K562 (cell line): ENCODE measurements around the gene APOC1. TPM values are rescaled to one million over a fixed set of nuclear protein-coding genes. Genes with fewer than 3 reads are reported as not detected.

Experiments
- ATF3 ChIP-seq, 2 experiments: fragments of 450-650 bp in 1 of 2; sonication (generic) in 1 of 2; formaldehyde crosslinking in 1 of 2; IDR thresholded peaks in 1 of 2; conservative IDR thresholded peaks in 1 of 2; 2 replicates each; pipeline versions ENCODE4 v1.6.1 to v1.8.1; 2016 to 2023; ENCODE audit warnings: mild to moderate bottlenecking in 2 of 2, moderate library complexity in 2 of 2, inconsistent platforms in 1 of 2, missing genetic modification reagents in 1 of 2
- CLOCK ChIP-seq: fragments of 250-450 bp; sonication (Bioruptor Pico); IDR thresholded peaks from 2 replicates; pipeline ENCODE4 v1.4.0; 2020; ENCODE audit warnings: mild to moderate bottlenecking, moderate library complexity, borderline replicate concordance
- MTF1 ChIP-seq: fragments of 250-450 bp; sonication (Bioruptor Pico); IDR thresholded peaks from 2 replicates; pipeline ENCODE4 v1.9.0; 2021; ENCODE audit warnings: moderate library complexity, mild to moderate bottlenecking, inconsistent platforms, borderline replicate concordance
- NR4A1 ChIP-seq, 2 experiments: fragments of 250-450 bp in 1 of 2; fragments of 450-650 bp in 1 of 2; sonication (Bioruptor Pico) in 1 of 2; IDR thresholded peaks; 2 replicates each; pipeline versions ENCODE4 v1.4.0 to v1.6.1; 2016 to 2020; ENCODE audit warnings: mild to moderate bottlenecking in 2 of 2, missing compliant biosample characterization in 1 of 2, missing genetic modification characterization in 1 of 2, moderate library complexity in 1 of 2
- TOE1 ChIP-seq, 2 experiments: fragments of 450-650 bp in 1 of 2; sonication (generic) in 1 of 2; formaldehyde crosslinking in 1 of 2; IDR thresholded peaks; 2 replicates each; pipeline versions ENCODE4 v1.7.1 to v1.8.0; 2016 to 2022; ENCODE audit warnings: borderline replicate concordance in 2 of 2, mild to moderate bottlenecking in 2 of 2, antibody characterized with exemption in 1 of 2, inconsistent platforms in 1 of 2, low read depth in 1 of 2, missing genetic modification reagents in 1 of 2, moderate library complexity in 1 of 2
- TRIM24 ChIP-seq, 2 experiments: fragments of 450-650 bp; IDR thresholded peaks; 2 replicates each; pipeline ENCODE4 v1.6.1; 2016
- ZBTB49 ChIP-seq: sonication (generic); formaldehyde crosslinking; IDR thresholded peaks from 2 replicates; pipeline ENCODE4 v1.8.0; 2022; ENCODE audit warnings: missing genetic modification reagents, mild to moderate bottlenecking, borderline replicate concordance
- ZNF311 ChIP-seq: fragments of 250-450 bp; sonication (Bioruptor Pico); IDR thresholded peaks from 2 replicates; pipeline ENCODE4 v1.4.0; 2020; ENCODE audit warnings: mild to moderate bottlenecking, moderate library complexity
- polyA plus RNA-seq, 8 experiments: library from polyadenylated mRNA; depleted of rRNA in 4 of 8; stranded (reverse) in 5 of 8; unstranded in 3 of 8; fragments of >200 nt; fragmentation: Nextera tagmentation in 2 of 8; fragmentation: Illumina TruSeq in 1 of 8; extraction: Ambion mirVana in 2 of 8; extraction: Trizol in 1 of 8; gene quantifications; 2 replicates each; pipeline versions ENCODE4 v1.2.1 to v1.2.3, GENCODE V29; 2011 to 2014; ENCODE audit warnings: inconsistent platforms in 1 of 8, missing spikeins in 1 of 8
- total RNA-seq, 7 experiments: library from RNA; depleted of rRNA in 6 of 7; stranded (reverse); fragments of >200 nt in 6 of 7; fragmentation: Illumina TruSeq in 2 of 7; extraction: Trizol in 2 of 7; gene quantifications; 2 replicates each; pipeline versions ENCODE4 v1.2.1 to v1.2.3, GENCODE V29; 2011 to 2021; ENCODE audit warnings: low replicate concordance in 1 of 7
- TF ChIP-seq, protein P1 (sequence below), 2 experiments: fragments of 450-650 bp; IDR thresholded peaks; 2 replicates each; pipeline ENCODE4 v1.6.1; 2018; ENCODE audit warnings: mild to moderate bottlenecking in 2 of 2, low read depth in 1 of 2; ENCODE audit not compliant: partially characterized antibody in 2 of 2

APOC1 gene
- total and polyA plus RNA-seq, 9 of the 15 experiments (the other 6 are each of a cell fraction or from before 2014, with no cell fraction given), result 115 to 408 (median 220) TPM

DNA sequence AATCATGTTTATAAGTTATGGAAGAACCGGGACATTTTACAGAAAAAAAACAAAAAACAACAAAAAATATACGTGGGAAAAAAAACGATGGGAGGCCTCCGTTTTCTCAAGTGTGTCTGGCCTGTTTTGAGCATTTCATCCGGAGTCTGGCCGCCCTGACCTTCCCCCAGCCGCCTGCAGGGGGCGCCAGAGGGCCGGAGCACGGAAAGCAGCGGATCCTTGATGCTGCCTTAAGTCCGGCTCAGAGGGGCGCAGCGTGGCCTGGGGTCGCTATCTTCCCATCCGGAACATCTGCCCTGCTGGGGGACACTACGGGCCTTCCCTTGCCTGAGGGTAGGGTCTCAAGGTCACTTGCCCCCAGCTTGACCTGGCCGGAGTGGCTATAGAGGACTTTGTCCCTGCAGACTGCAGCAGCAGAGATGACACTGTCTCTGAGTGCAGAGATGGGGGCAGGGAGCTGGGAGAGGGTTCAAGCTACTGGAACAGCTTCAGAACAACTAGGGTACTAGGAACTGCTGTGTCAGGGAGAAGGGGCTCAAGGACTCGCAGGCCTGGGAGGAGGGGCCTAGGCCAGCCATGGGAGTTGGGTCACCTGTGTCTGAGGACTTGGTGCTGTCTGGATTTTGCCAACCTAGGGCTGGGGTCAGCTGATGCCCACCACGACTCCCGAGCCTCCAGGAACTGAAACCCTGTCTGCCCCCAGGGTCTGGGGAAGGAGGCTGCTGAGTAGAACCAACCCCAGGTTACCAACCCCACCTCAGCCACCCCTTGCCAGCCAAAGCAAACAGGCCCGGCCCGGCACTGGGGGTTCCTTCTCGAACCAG, 10.6 kb upstream of the APOC1 start (continued):
- TF ChIP-seq, protein P1, sequence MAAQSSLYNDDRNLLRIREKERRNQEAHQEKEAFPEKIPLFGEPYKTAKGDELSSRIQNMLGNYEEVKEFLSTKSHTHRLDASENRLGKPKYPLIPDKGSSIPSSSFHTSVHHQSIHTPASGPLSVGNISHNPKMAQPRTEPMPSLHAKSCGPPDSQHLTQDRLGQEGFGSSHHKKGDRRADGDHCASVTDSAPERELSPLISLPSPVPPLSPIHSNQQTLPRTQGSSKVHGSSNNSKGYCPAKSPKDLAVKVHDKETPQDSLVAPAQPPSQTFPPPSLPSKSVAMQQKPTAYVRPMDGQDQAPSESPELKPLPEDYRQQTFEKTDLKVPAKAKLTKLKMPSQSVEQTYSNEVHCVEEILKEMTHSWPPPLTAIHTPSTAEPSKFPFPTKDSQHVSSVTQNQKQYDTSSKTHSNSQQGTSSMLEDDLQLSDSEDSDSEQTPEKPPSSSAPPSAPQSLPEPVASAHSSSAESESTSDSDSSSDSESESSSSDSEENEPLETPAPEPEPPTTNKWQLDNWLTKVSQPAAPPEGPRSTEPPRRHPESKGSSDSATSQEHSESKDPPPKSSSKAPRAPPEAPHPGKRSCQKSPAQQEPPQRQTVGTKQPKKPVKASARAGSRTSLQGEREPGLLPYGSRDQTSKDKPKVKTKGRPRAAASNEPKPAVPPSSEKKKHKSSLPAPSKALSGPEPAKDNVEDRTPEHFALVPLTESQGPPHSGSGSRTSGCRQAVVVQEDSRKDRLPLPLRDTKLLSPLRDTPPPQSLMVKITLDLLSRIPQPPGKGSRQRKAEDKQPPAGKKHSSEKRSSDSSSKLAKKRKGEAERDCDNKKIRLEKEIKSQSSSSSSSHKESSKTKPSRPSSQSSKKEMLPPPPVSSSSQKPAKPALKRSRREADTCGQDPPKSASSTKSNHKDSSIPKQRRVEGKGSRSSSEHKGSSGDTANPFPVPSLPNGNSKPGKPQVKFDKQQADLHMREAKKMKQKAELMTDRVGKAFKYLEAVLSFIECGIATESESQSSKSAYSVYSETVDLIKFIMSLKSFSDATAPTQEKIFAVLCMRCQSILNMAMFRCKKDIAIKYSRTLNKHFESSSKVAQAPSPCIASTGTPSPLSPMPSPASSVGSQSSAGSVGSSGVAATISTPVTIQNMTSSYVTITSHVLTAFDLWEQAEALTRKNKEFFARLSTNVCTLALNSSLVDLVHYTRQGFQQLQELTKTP (IDR thresholded peaks at IDR 0.05; ENCODE audit: low read depth in 1 of 2, partially characterized antibody in 2 of 2), result no peak
- TF ChIP-seq ZBTB49 (no peak), CLOCK (CRISPR knock-in tag) (no peak), TOE1 (IDR thresholded peaks at IDR 0.05; ENCODE audit: borderline replicate concordance) (0 out of 2 replicates have a peak, but pooled peaks have one; percentile 17), TOE1 (CRISPR knock-in tag; IDR thresholded peaks at IDR 0.05; ENCODE audit: borderline replicate concordance, low read depth) (no peak), TRIM24 (IDR thresholded peaks at IDR 0.05) (no peak), NR4A1 (CRISPR knock-in tag; IDR thresholded peaks at IDR 0.05) (0 out of 2 replicates have a peak, but pooled peaks have one; percentile 62), NR4A1 (tag; IDR thresholded peaks at IDR 0.05) (no peak), ZNF311 (CRISPR knock-in tag) (no peak), MTF1 (no peak), ATF3 (IDR thresholded peaks at IDR 0.05) (no peak), ATF3 (CRISPR knock-in tag; conservative IDR thresholded peaks at IDR 0.05) (no peak)
